Stomach (tissue), 9 donors: ENCODE measurements around the gene KANK2. TPM values are rescaled to one million over a fixed set of nuclear protein-coding genes. Genes with fewer than 3 reads are reported as not detected.

ENCODE experiments used
- DNase-seq, 2 donors: peaks; one replicate each; pipeline versions ENCODE4 v3.0.0 to v3.0.0-alpha.2; 2013 to 2019
- H3K27ac ChIP-seq, 5 donors: fragments of 200-600 bp in 4 of 5; sonication (generic) in 4 of 5; one replicate each; pipeline ENCODE4 v1.5.1; 2013 to 2019; ENCODE audit warnings: mild to moderate bottlenecking in 1 of 5, moderate library complexity in 1 of 5
- H3K27me3 ChIP-seq, 3 donors: fragments of 200-600 bp; sonication (generic); one replicate each; pipeline ENCODE4 v1.5.1; 2017 to 2019; ENCODE audit warnings: mixed run types in 1 of 3
- H3K36me3 ChIP-seq, 4 donors: fragments of 200-600 bp; sonication (generic); 1 replicate in 3 of 4; 2 replicates in 1 of 4; pipeline ENCODE4 v1.5.1; 2016 to 2019
- H3K4me1 ChIP-seq, 4 donors: fragments of 200-600 bp; sonication (generic); one replicate each; pipeline ENCODE4 v1.5.1; 2016 to 2019
- H3K4me3 ChIP-seq, 4 donors: fragments of 200-600 bp; sonication (generic) in 3 of 4; one replicate each; pipeline ENCODE4 v1.5.1; 2016 to 2019; ENCODE audit warnings: mild to moderate bottlenecking in 1 of 4
- H3K9me3 ChIP-seq, 4 donors: fragments of 200-600 bp; sonication (generic); one replicate each; pipeline ENCODE4 v1.5.1; 2016 to 2019
- CTCF ChIP-seq, 7 experiments: fragments of 450-650 bp in 4 of 7; fragments of 200-600 bp in 3 of 7; sonication (generic) in 3 of 7; IDR thresholded peaks; one replicate each; pipeline ENCODE4 v1.5.1; 2016 to 2019; ENCODE audit warnings: antibody characterized with exemption in 7 of 7, control low read depth in 2 of 7, mild to moderate bottlenecking in 1 of 7
- EP300 ChIP-seq: sonication (generic); formaldehyde crosslinking; IDR thresholded peaks from one replicate; pipeline ENCODE4 v1.6.1; 2017; ENCODE audit warnings: antibody characterized with exemption
- POLR2A ChIP-seq, 4 donors: fragments of 450-650 bp; IDR thresholded peaks; one replicate each; pipeline ENCODE4 v1.6.1; 2016; ENCODE audit warnings: antibody characterized with exemption in 4 of 4, control low read depth in 2 of 4, mild to moderate bottlenecking in 1 of 4, moderate library complexity in 1 of 4
- POLR2AphosphoS5 ChIP-seq, 3 donors: sonication (generic); formaldehyde crosslinking; IDR thresholded peaks; one replicate each; pipeline ENCODE4 v1.6.1; 2016; ENCODE audit warnings: antibody characterized with exemption in 3 of 3
- WGBS, 5 donors: extraction: QIAGEN DNeasy Blood & Tissue Kit in 3 of 5; methylation state at CpG; one replicate each; pipeline versions ENCODE4 v1.1.5 to v1.1.7; 2013 to 2018; 5-methylcytosine and 5-hydroxymethylcytosine counted together
- intact Hi-C: fragments of 100-400 bp; cut with DNase I; formaldehyde crosslinking; loops from one replicate; pipeline ENCODE4 v1.15.1; 2023; ENCODE audit warnings: low total_unique reads
- polyA plus RNA-seq, 3 donors: library from polyadenylated mRNA; stranded (reverse); fragments of 200-250 nt; gene quantifications; one replicate each; pipeline ENCODE4 v1.2.3, GENCODE V29; 2013
- total RNA-seq, 5 donors: library from RNA; depleted of rRNA; stranded (reverse); fragments of >200 nt; gene quantifications; one replicate each; pipeline versions ENCODE4 v1.1.0 to v1.2.3, GENCODE V29; 2014 to 2016
- donor health status: healthy with polysubstance abuse.
- donor health status: Bipolar disorder and iron deficiency.
- donor health status: healthy.

Gene KANK2
- total and polyA plus RNA-seq, 8 donors: 82.4 to 415 (median 174) TPM

GRCh38 chr19:11173516-11174155 lies 23.7 kb downstream of the KANK2 start:
- H3K9me3 ChIP-seq: no peaks in the 10 kb centered on the region
- intact Hi-C loops: no loop called here
- no peak for TF ChIP-seq POLR2AphosphoS5 (IDR thresholded peaks at IDR 0.05)
- no peak for TF ChIP-seq EP300
- no peak for TF ChIP-seq CTCF (IDR thresholded peaks at IDR 0.05)
- TF ChIP-seq POLR2A (IDR thresholded peaks at IDR 0.05): no peak
- peaks cover 0 to 22% (median 10%) of the 10 kb centered on the region in 4 donors for H3K4me1 ChIP-seq
- DNase-seq: no peak
- no peaks in the 10 kb centered on the region for H3K27me3 ChIP-seq
- peaks cover 83 to 100% (median 99%) of the 10 kb centered on the region in 4 donors for H3K36me3 ChIP-seq
- H3K4me3 ChIP-seq: no peak overlapping the region
- peak overlapping the region in 2 of 5 donors; percentile 2 to 18 for H3K27ac ChIP-seq
- 76 to 93% (median 82%) methylated on average over 7 to 8 of the region's 8 CpGs for WGBS, 5 donors

GRCh38 chr19:11172576-11172975 lies 24.8 kb downstream of the KANK2 start:
- Histone ChIP-seq H3K4me3 (no peak overlapping the region), H3K36me3 (peaks cover 77 to 100% (median 99%) of the 10 kb centered on the region in 4 donors)
- DNase-seq: no peak

GRCh38 chr19:11171144-11171543 lies 26.2 kb downstream of the KANK2 start:
- intact Hi-C loops: no loop called here
- peak overlapping the region in 4 of 5 donors; percentile 10 to 88 (median 68) for H3K27ac ChIP-seq
- H3K4me1 ChIP-seq: peaks cover 6 to 31% (median 15%) of the 10 kb centered on the region in 4 donors
- no peak overlapping the region for H3K4me3 ChIP-seq
- TF ChIP-seq POLR2AphosphoS5 (IDR thresholded peaks at IDR 0.05) (no peak), POLR2A (IDR thresholded peaks at IDR 0.05) (no peak), CTCF (IDR thresholded peaks at IDR 0.05) (no peak)
- WGBS, 5 donors: 74 to 88% (median 84%) methylated on average over 5 of the region's 5 CpGs
- H3K27me3 ChIP-seq: no peaks in the 10 kb centered on the region
- no peaks in the 10 kb centered on the region for H3K9me3 ChIP-seq
- peaks cover 77 to 100% (median 99%) of the 10 kb centered on the region in 4 donors for H3K36me3 ChIP-seq
- DNase-seq: no peak

More at GRCh38 chr19:11172576-11172975, 24.8 kb downstream of the KANK2 start:
- WGBS, 5 donors: 81 to 89% (median 84%) methylated on average over 5 to 6 of the region's 6 CpGs
- TF ChIP-seq POLR2A (IDR thresholded peaks at IDR 0.05): no peak
- Histone ChIP-seq H3K27me3 (no peaks in the 10 kb centered on the region), H3K9me3 (no peaks in the 10 kb centered on the region), H3K4me1 (peaks cover 0 to 20% (median 7%) of the 10 kb centered on the region in 4 donors), H3K27ac (peak overlapping the region in 2 of 5 donors; percentile 48 to 51)
- intact Hi-C loops: no loop called here

- intact Hi-C loops: no loop called here
- no peak for DNase-seq
- WGBS, 5 donors: 80 to 94% (median 89%) methylated on average over 25 to 31 of the region's 31 CpGs
- no peaks in the 10 kb centered on the region for H3K9me3 ChIP-seq
- no peak overlapping the region for H3K4me3 ChIP-seq
- H3K4me1 ChIP-seq: peaks cover 8 to 42% (median 21%) of the 10 kb centered on the region in 4 donors
- TF ChIP-seq EP300: no peak
- H3K27ac ChIP-seq: peak overlapping the region in 4 of 5 donors; percentile 10 to 88 (median 68)
- no peaks in the 10 kb centered on the region for H3K27me3 ChIP-seq
- H3K36me3 ChIP-seq: peaks cover 67 to 100% (median 97%) of the 10 kb centered on the region in 4 donors
These were observed 27.3 kb downstream of the KANK2 start for GRCh38 chr19:11169896-11170678.

GRCh38 chr19:11168568-11168967 lies 28.8 kb downstream of the KANK2 start:
- TF ChIP-seq POLR2AphosphoS5 (IDR thresholded peaks at IDR 0.05): peak in 1 of 3 donors; percentile 9
- TF ChIP-seq CTCF (IDR thresholded peaks at IDR 0.05): no peak

More at GRCh38 chr19:11168568-11168967, 28.8 kb downstream of the KANK2 start:
- no peak overlapping the region for H3K4me3 ChIP-seq
- H3K27me3 ChIP-seq: no peaks in the 10 kb centered on the region
- peaks cover 52 to 92% (median 88%) of the 10 kb centered on the region in 4 donors for H3K36me3 ChIP-seq
- 58 to 91% (median 85%) methylated on average over 7 of the region's 7 CpGs for WGBS, 5 donors
- peak overlapping the region in 4 of 5 donors; percentile 32 to 88 (median 66) for H3K27ac ChIP-seq
- intact Hi-C loops: no loop called here
- no peaks in the 10 kb centered on the region for H3K9me3 ChIP-seq
- no peak for DNase-seq
- H3K4me1 ChIP-seq: peaks cover 8 to 56% (median 31%) of the 10 kb centered on the region in 4 donors
